Right atrium auricular region (tissue), 2 donors: ENCODE measurements around the gene RETN. TPM values are rescaled to one million over a fixed set of nuclear protein-coding genes. Genes with fewer than 3 reads are reported as not detected.
A peak's percentile ranks its signal among the peaks of the same experiment; 100 is the strongest.

ENCODE experiments used
- DNase-seq: peaks from one replicate; pipeline ENCODE4 v3.0.0-alpha.2; 2019; ENCODE audit warnings: low spot score
- H3K27ac ChIP-seq, 2 donors: fragments of 200-600 bp; sonication (generic); 1 replicate in 1 of 2; 2 replicates in 1 of 2; pipeline ENCODE4 v1.5.1; 2016 to 2019
- H3K27me3 ChIP-seq, 2 donors: fragments of 200-600 bp; sonication (generic); one replicate each; pipeline versions ENCODE4 v1.5.1 to v1.6.0; 2017 to 2019
- H3K36me3 ChIP-seq: fragments of 200-600 bp; sonication (generic); one replicate; pipeline ENCODE4 v1.5.1; 2016
- H3K4me1 ChIP-seq, 2 donors: fragments of 200-600 bp; sonication (generic); one replicate each; pipeline versions ENCODE4 v1.5.1 to v1.6.0; 2017 to 2019
- H3K4me3 ChIP-seq, 2 donors: fragments of 200-600 bp; sonication (generic); 1 replicate in 1 of 2; 2 replicates in 1 of 2; pipeline ENCODE4 v1.5.1; 2017 to 2019; ENCODE audit warnings: mild to moderate bottlenecking in 1 of 2, moderate library complexity in 1 of 2
- H3K9me3 ChIP-seq, 2 donors: fragments of 200-600 bp; sonication (generic); one replicate each; pipeline ENCODE4 v1.5.1; 2019
- total RNA-seq, 2 donors: library from RNA; depleted of rRNA; stranded (reverse); fragments of >200 nt; gene quantifications; one replicate each; pipeline ENCODE4 v1.1.0, GENCODE V29; 2016
- TF ChIP-seq, protein P1 (sequence below), 2 donors: fragments of 200-600 bp; sonication (generic); IDR thresholded peaks; one replicate each; pipeline ENCODE4 v1.5.1; 2019; ENCODE audit warnings: antibody characterized with exemption in 2 of 2

Gene RETN
- total RNA-seq, 2 donors from 2014 or later = not detected

DNA sequence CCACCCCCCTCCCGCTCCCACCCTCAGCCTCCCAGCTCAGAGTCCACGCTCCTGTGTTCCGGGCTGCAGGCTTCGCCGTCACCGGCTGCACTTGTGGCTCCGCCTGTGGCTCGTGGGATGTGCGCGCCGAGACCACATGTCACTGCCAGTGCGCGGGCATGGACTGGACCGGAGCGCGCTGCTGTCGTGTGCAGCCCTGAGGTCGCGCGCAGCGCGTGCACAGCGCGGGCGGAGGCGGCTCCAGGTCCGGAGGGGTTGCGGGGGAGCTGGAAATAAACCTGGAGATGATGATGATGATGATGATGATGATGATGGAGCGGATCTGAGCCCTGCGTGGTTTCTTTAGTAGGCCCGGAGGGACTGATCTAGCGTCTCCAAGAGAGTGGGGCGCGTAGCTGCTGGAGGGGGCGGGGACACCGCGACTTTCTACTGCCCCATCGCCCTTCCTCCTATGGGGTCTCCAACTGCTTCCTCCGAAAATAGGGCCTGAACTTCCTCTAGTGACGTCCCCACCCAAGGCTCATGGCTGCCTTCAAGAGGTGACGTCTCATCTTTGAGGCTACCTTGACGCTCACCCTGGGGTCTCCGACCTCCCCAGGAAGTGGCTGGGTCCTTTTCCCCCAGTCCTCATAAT lies 1.4 kb downstream of the RETN start:
- no peaks in the 10 kb centered on the region for H3K4me1 ChIP-seq
- H3K27me3 ChIP-seq = no peaks in the 10 kb centered on the region
- H3K27ac ChIP-seq = no peak overlapping the region
- no peak for DNase-seq
- H3K4me3 ChIP-seq = no peak overlapping the region
- TF ChIP-seq, protein P1, sequence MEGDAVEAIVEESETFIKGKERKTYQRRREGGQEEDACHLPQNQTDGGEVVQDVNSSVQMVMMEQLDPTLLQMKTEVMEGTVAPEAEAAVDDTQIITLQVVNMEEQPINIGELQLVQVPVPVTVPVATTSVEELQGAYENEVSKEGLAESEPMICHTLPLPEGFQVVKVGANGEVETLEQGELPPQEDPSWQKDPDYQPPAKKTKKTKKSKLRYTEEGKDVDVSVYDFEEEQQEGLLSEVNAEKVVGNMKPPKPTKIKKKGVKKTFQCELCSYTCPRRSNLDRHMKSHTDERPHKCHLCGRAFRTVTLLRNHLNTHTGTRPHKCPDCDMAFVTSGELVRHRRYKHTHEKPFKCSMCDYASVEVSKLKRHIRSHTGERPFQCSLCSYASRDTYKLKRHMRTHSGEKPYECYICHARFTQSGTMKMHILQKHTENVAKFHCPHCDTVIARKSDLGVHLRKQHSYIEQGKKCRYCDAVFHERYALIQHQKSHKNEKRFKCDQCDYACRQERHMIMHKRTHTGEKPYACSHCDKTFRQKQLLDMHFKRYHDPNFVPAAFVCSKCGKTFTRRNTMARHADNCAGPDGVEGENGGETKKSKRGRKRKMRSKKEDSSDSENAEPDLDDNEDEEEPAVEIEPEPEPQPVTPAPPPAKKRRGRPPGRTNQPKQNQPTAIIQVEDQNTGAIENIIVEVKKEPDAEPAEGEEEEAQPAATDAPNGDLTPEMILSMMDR (IDR thresholded peaks at IDR 0.05) = no peak
- no peaks in the 10 kb centered on the region for H3K36me3 ChIP-seq
- peaks cover 0 to 4% of the 10 kb centered on the region in 2 donors for H3K9me3 ChIP-seq

DNA sequence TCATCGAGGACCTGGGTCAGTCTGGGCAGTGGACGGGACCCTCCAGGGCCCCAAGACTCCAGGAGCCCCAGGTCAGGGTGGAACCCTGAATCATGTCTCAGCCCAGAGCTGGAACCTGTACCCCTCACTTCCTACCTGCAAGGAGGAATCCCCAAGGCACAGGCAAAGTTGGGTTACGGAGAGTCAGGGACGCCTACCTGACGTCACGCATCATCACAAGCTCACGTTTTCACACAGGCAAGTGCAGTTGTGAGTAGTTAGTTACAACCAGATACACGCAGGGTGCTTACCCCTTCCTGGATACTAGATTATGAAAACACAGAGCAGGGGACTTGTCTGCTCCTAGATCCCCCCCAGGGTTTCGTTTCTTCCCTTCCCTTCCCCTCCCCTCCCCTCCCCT lies 1.9 kb downstream of the RETN start:
- TF ChIP-seq, protein P1 (IDR thresholded peaks at IDR 0.05) = no peak
- no peaks in the 10 kb centered on the region for H3K27me3 ChIP-seq
- no peak for DNase-seq
- peaks cover 0 to 4% of the 10 kb centered on the region in 2 donors for H3K9me3 ChIP-seq
- no peak overlapping the region for H3K27ac ChIP-seq
- no peaks in the 10 kb centered on the region for H3K36me3 ChIP-seq
- H3K4me1 ChIP-seq = no peaks in the 10 kb centered on the region
- H3K4me3 ChIP-seq = no peak overlapping the region

DNA sequence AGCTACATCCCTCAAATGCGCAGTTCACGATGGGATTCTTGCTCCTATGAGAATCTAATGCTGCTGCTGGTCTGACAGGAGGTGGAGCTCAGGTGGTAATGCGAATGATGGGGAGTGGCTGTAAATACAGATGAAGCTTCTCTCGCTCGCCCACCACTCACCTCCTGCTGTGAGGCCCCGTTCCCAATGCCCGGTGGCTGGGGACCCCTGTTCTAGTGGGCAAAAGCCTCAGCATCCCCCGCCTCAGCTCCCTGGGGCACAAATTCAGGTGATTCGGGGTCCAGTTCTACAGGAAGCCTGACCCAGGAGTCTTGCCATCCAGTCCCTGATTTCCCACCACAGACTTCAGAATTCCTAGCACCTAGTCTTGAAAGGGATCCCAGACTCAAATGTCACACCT lies 3.7 kb downstream of the RETN start:
- no peak for DNase-seq
- TF ChIP-seq, protein P1 (IDR thresholded peaks at IDR 0.05) = no peak
- H3K9me3 ChIP-seq = peaks cover 0 to 4% of the 10 kb centered on the region in 2 donors
- no peaks in the 10 kb centered on the region for H3K36me3 ChIP-seq
- no peak overlapping the region for H3K4me3 ChIP-seq
- H3K4me1 ChIP-seq = no peaks in the 10 kb centered on the region
- H3K27ac ChIP-seq = no peak overlapping the region
- no peaks in the 10 kb centered on the region for H3K27me3 ChIP-seq

DNA sequence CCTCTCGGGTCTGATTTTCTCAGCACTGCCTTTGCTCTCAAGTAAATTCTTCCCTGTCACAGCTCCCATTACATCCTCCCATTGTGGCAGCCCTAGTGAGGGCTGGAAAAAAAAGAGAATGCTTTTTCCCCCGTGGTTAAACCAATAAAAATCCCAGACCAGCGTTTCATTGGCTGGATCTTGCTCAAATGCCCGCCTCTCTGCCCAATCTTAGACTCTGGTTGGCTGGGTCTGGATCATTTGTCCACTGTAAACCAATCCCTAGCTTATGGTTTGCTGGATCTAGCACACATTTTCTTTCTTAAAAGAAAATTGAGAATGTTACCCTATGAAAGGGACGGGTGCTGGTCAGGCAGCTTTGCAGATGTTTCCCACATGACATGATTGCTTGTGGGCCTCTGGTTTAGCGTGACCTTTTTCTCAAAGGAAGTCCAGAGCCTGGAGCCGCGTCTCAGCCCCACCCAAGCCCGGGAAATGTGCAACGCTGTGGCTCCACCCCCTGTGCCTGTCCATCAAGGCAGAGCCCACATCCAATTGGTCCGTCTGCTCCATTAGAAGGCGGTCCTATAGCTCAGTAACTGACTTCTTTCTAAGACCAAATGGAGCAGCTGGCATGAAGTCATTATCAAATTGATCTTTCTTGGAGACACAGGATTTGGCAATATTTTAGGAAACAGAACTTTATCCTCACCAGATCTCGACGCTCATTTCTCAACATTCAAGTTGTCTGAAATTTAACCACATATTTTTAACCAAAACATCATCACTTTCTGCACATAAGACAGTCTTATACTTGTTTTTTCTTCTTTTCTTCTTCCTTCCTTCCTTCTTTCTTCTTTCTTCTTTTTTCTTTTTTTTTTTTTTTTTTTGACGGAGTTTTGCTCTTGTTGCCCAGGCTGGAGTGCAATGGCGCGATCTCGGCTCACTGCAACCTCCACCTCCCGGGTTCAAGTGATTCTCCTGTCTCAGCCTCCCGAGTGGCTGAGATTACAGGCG lies 5.5 kb downstream of the RETN start:
- Histone ChIP-seq H3K4me3 (no peak overlapping the region), H3K27me3 (no peaks in the 10 kb centered on the region), H3K27ac (no peak overlapping the region), H3K4me1 (no peaks in the 10 kb centered on the region), H3K36me3 (no peaks in the 10 kb centered on the region), H3K9me3 (peaks cover 0 to 4% of the 10 kb centered on the region in 2 donors)
- DNase-seq = peak; percentile 75
- TF ChIP-seq, protein P1 (IDR thresholded peaks at IDR 0.05) = no peak

DNA sequence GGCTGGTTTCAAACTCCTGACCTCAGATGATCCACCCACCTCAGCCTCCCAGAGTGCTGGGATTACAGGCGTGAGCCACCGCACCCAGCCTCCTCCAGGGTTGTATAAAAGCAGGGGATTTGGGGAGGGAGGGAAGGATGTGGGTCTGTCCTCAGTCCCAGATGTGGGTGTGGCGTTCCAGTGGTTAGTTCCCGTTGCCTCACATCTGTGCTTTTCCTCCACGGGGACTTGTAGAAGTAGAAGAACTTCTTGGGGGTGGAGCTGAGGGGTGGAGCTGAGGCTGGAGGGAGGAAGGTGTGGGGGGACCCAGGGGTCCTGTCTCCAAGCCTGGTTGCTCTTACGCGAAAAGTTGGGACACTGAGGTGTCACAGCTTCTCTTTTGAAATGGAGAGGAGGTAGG lies 7.5 kb downstream of the RETN start:
- no peak overlapping the region for H3K27ac ChIP-seq
- no peaks in the 10 kb centered on the region for H3K36me3 ChIP-seq
- no peak overlapping the region for H3K4me3 ChIP-seq
- no peak for DNase-seq
- no peaks in the 10 kb centered on the region for H3K27me3 ChIP-seq
- H3K9me3 ChIP-seq = peaks cover 0 to 4% of the 10 kb centered on the region in 2 donors
- peaks cover 0 to 6% of the 10 kb centered on the region in 2 donors for H3K4me1 ChIP-seq
- TF ChIP-seq, protein P1 (IDR thresholded peaks at IDR 0.05) = no peak
